ENCODE measurements around the gene HILPDA. TPM values are rescaled to one million over a fixed set of nuclear protein-coding genes. Genes with fewer than 3 reads are reported as not detected.
A peak's percentile ranks its signal among the peaks of the same experiment; 100 is the strongest.
"Not testable (repeated sequence)": the region's sequence is repeated elsewhere in the genome, so short reads cannot be mapped to it uniquely, and the experiment has no call there.

Gene HILPDA
- polyA plus RNA-seq, 1 donor, result 25.5 TPM

- DNase-seq, result peak; percentile 73
Observed at GRCh38 chr7:128427289-128427891, 28.3 kb upstream of the HILPDA start.

- DNase-seq, result no peak
Observed at GRCh38 chr7:128430207-128430606, 25.5 kb upstream of the HILPDA start.

GRCh38 chr7:128431221-128431620 lies 24.5 kb upstream of the HILPDA start:
- no peak for DNase-seq

- no peak for DNase-seq
Observed at GRCh38 chr7:128431754-128432153, 23.9 kb upstream of the HILPDA start.

- no peak for DNase-seq
Observed at GRCh38 chr7:128434413-128435326, 21.0 kb upstream of the HILPDA start.

GRCh38 chr7:128435327-128435686 lies 20.4 kb upstream of the HILPDA start:
- DNase-seq, result no peak

- no peak for DNase-seq
Observed at GRCh38 chr7:128437426-128438332, 18.0 kb upstream of the HILPDA start.

DNA sequence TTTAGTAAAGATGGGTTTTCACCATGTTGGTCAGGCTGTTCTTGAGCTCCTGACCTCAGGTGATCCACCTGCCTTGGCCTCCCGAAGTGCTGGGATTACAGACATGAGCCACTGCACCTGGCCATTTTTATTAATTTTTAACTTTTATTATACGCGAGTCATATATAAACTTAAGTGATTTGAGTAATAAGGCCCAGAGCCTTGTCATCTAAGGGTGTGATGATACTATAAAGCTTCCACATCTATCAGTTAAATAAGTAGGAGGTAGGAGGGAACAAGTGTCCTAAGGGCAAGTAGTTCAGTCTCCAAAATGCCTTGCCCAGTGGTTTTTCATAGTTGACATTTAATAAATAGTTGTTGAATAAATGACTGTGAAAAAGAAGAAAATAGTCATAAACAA lies 13.3 kb upstream of the HILPDA start:
- no peak for DNase-seq

GRCh38 chr7:128443831-128444600 lies 11.7 kb upstream of the HILPDA start:
- DNase-seq, result no peak

DNA sequence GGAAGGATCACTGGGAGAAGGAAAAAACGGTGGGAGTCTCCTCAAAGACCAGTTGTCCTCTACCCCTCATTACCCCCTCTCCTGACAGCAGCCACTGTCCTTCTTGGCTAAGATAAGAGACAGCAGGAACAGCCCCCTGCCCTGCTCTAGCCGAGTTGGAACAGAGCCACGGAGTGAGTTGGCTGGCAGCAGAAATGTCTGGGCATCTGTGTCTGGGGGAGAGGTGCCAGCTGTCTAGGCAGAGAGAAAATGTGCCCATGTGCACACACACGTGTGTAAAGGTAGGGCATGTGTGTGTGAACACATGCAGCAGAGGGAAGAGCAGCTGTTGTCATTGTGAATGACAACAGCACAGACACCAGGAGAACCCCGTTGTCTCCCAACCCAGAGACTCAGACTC lies 9.4 kb upstream of the HILPDA start:
- DNase-seq, result no peak

DNA sequence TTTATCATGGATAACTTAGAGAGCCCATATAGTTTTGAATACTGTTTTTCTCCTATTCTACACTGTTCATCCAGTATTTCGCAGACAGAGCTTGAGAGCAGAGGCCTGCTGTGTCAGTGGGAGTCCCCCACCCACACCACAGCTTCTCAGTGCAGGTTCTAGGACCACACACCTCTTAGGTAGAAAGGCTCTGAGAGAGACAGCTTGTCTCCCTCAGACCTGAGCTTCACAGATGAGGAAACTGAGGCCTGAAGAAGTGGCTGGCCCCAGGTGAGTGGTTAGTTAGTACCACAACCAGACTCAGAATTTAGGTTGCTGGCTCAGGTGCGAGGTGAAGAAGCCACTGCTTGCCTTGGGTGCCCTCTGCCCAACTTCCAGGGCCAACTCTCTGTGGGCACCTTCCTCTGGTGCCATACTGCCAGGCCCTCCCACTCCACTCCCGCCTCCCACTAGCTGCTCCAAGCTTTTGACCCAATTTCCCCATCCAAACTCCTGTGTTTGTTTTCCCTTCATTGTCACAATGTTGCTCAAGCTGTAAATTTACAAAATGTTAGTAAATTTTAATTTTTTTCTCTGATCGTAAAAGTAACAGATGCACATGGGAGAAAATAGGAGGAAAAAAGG lies 7.6 kb upstream of the HILPDA start:
- no peak for DNase-seq

- no peak for DNase-seq
Observed at GRCh38 chr7:128448751-128449302, 6.9 kb upstream of the HILPDA start.

- no peak for DNase-seq
Observed at GRCh38 chr7:128450409-128450808, 5.3 kb upstream of the HILPDA start.

DNA sequence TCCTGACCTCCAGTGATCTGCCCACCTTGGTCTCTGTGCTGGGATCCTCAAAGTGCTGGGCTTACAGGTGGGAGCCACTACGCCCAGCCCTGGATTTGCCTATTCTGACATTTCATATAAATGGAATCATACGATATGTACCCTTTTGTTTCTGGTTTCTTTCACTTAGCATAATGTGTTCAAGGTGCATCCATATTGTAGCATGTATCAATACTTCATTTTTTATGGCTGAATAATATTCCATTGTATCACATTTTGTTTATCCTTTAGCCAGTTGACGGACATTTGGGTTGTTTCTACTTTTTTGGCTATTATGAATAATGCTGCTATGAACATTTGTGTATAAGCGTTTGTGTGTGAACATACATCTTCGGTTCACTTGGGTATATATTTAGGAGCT lies 4.8 kb upstream of the HILPDA start:
- no peak for DNase-seq

DNA sequence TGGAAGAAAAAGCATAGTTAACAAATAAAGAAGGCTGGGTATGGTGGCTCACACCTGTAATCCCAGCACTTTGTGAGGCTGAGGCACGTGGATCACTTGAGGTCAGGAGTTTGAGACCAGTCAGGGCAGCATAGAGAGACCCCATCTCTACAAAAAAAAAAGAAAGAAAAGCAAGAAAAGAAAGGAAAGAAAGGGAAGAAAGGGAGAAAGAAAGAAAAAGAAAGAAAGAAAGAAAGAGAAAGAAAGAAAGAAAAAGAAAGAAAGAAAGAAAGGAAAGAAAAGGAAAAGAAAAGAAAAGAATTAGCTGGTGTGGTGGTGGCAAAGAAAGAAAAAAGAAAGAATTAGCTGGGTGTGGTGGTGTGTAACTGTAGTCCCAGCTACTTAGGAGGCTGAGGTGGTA lies 3.1 kb upstream of the HILPDA start:
- no peak for DNase-seq

GRCh38 chr7:128453836-128454804 lies 1.6 kb upstream of the HILPDA start:
- DNase-seq, result peak; percentile 84

DNA sequence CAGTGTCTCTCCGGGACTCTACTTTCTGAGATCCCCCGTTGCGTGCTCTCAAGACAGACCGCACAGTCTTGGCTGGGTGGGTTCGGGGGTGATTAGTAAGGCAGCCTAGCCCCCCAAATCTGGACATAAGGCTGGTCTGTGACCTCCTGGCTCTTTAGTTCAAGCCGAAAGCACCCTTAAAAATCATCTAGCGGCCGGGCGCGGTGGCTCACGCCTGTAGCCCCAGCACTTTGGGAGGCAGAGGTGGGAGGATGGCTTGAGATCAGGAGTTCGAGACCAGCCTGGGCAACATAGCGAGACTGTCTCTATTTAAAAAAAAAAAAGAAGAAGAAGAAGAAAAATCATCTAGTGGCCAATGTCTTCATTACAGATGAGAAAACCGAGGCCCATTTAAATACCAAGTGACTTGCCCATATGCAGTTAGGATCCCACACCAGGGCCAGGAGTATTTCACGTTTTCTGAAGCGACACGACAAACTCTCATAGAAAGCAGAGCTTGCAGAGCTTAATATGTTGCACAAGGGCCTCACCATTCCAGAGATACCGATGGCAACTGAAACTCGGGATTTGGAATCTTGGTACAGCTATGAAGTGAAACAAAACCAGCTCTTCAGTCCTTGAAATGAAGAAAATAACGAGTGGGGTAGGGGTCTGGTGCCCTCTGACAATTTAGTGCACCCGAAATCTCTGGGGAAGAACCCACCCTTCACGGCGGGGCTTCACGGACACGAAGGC lies 703 bp upstream of the HILPDA start:
- no peak for DNase-seq

DNA sequence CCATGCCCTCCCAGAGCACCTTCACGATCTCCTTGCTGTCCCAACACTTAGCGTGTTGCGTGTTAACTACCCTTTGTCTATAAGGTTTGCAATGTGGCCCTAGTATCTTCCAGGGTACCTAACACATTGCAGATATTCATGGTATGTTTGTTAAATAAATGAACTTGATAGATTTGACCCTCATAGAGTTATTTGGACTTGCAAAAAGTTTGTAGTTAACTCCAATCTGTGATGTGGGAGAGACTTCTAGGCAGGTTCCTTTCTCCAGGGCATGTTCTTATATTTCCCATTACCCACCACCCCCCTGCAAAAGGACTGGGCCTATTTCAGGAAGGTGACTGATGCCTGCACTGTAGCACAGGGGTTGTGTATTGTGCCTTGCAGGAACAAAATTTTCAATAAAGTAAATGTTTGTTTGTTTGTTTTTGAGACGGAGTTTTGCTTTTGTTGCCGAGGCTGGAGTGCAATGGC lies 612 bp downstream of the HILPDA start:
- DNase-seq, result peak; percentile 15

- DNase-seq, result not testable (repeated sequence)
Observed at GRCh38 chr7:128457385-128457784, 1.7 kb downstream of the HILPDA start.

All from left kidney (tissue), 2 donors.